ENCODE data around the gene TUBGCP3. TPM values are rescaled to one million over a fixed set of nuclear protein-coding genes. Genes with fewer than 3 reads are reported as not detected.
A peak's percentile ranks its signal among the peaks of the same experiment; 100 is the strongest.

TUBGCP3 gene
- 10 to 100 TPM; 43.0 to 57.9 (median 53.6) TPM for total RNA-seq
- 44.2 TPM for total RNA-seq (2013)

- Histone ChIP-seq H3K4me3 (ENCODE audit: low read length) (peak within 1 kb of the TSS; percentile 87), H3K27ac (ENCODE audit: low read length) (peak within 1 kb of the TSS; percentile 74), H3K36me3 (ENCODE audit: control insufficient read depth, insufficient read depth, low read length) (no peaks in the 10 kb centered on the region), H3K27me3 (ENCODE audit: control insufficient read depth, insufficient read depth, low read length) (no peaks in the 10 kb centered on the region), H3K4me1 (ENCODE audit: control insufficient read depth, insufficient read depth, low read length) (peaks cover 16% of the 10 kb centered on the region), H3K9me3 (ENCODE audit: control insufficient read depth, insufficient read depth, low read length) (no peaks in the 10 kb centered on the region)
- H3K27me3 Mint-ChIP-seq (ENCODE audit: low read depth in 2 of 2), result peaks cover 3 to 9% of the 10 kb centered on the region in 2 donors
- intact Hi-C loops (cut with micrococcal nuclease), result no loop called here
- TF ChIP-seq, protein P1, sequence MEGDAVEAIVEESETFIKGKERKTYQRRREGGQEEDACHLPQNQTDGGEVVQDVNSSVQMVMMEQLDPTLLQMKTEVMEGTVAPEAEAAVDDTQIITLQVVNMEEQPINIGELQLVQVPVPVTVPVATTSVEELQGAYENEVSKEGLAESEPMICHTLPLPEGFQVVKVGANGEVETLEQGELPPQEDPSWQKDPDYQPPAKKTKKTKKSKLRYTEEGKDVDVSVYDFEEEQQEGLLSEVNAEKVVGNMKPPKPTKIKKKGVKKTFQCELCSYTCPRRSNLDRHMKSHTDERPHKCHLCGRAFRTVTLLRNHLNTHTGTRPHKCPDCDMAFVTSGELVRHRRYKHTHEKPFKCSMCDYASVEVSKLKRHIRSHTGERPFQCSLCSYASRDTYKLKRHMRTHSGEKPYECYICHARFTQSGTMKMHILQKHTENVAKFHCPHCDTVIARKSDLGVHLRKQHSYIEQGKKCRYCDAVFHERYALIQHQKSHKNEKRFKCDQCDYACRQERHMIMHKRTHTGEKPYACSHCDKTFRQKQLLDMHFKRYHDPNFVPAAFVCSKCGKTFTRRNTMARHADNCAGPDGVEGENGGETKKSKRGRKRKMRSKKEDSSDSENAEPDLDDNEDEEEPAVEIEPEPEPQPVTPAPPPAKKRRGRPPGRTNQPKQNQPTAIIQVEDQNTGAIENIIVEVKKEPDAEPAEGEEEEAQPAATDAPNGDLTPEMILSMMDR (IDR thresholded peaks at IDR 0.05), result no peak
- ATAC-seq (peak; percentile 84 to 90 (median 90)), DNase-seq (peak; percentile 73 to 88)
- peak within 1 kb of the TSS; percentile 94 for H3K4me3 Mint-ChIP-seq
- no peaks in the 10 kb centered on the region for H3K36me3 Mint-ChIP-seq
- no peaks in the 10 kb centered on the region for H3K9me3 Mint-ChIP-seq
- WGBS (ENCODE audit: insufficient coverage), result under 1% methylated on average over 77 of the region's 77 CpGs
- peak within 1 kb of the TSS; percentile 93 to 96 for H3K27ac Mint-ChIP-seq
- H3K4me1 Mint-ChIP-seq, result peaks cover 30 to 39% of the 10 kb centered on the region in 2 donors
Observed at GRCh38 chr13:112587764-112588489, at the start of gene TUBGCP3. TSS of gene TUBGCP3 (minus strand) at chr13:112588153. CDS start at chr13:112587980, 173 bp downstream.

- no peak for DNase-seq
- H3K9me3 Mint-ChIP-seq, result no peaks in the 10 kb centered on the region
- WGBS (ENCODE audit: insufficient coverage), result 94% methylated on average over 27 of the region's 27 CpGs
- intact Hi-C loops (cut with micrococcal nuclease), result no loop called here
- Histone ChIP-seq H3K36me3 (ENCODE audit: control insufficient read depth, insufficient read depth, low read length) (no peaks in the 10 kb centered on the region), H3K9me3 (ENCODE audit: control insufficient read depth, insufficient read depth, low read length) (no peaks in the 10 kb centered on the region), H3K27ac (ENCODE audit: low read length) (no peak overlapping the region), H3K4me3 (ENCODE audit: low read length) (no peak overlapping the region), H3K27me3 (ENCODE audit: control insufficient read depth, insufficient read depth, low read length) (no peaks in the 10 kb centered on the region), H3K4me1 (ENCODE audit: control insufficient read depth, insufficient read depth, low read length) (peaks cover 5% of the 10 kb centered on the region)
- H3K27me3 Mint-ChIP-seq (ENCODE audit: low read depth in 2 of 2), result peaks cover 7 to 31% of the 10 kb centered on the region in 2 donors
- no peak for ATAC-seq
- H3K36me3 Mint-ChIP-seq, result no peaks in the 10 kb centered on the region
- no peak overlapping the region for H3K27ac Mint-ChIP-seq
- H3K4me1 Mint-ChIP-seq, result no peaks in the 10 kb centered on the region
- TF ChIP-seq, protein P1 (IDR thresholded peaks at IDR 0.05), result no peak
- H3K4me3 Mint-ChIP-seq, result no peak overlapping the region
Observed at GRCh38 chr13:112637017-112637801, 49.3 kb upstream of the TUBGCP3 start.

DNA sequence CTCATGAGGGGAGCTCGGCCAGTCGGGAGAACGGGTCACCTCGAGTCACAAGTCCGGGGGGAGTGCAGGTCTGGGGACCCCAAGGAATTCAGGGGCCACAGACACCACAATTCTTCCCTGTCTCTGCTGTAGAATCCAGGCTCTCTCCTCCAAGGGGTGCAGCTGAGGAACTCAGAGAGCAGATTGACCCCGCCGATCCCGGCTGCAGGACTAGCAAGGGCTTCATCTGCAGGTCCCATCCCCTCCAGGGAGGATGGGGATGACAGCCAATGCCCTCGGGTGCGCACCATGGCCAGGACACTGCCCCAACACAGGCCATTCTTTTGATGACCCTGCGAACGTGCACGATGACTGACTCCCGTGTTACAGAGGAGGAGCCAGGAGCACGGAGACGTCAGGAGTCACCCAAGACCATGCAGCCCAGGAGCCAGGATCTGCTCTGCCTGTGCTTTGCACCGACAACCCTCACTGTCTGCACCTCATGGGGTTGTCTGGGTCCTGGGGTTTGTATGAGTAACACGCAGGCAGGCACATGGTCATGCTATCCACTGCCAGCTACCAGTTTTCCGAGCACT, 48.5 kb upstream of the TUBGCP3 start:
- no peak overlapping the region for H3K4me3 Mint-ChIP-seq
- DNase-seq (no peak), ATAC-seq (no peak)
- no peaks in the 10 kb centered on the region for H3K36me3 Mint-ChIP-seq
- no peaks in the 10 kb centered on the region for H3K4me1 Mint-ChIP-seq
- H3K27ac Mint-ChIP-seq, result no peak overlapping the region
- WGBS (ENCODE audit: insufficient coverage), result 90% methylated on average over 19 of the region's 19 CpGs
- Histone ChIP-seq H3K27me3 (ENCODE audit: control insufficient read depth, insufficient read depth, low read length) (no peaks in the 10 kb centered on the region), H3K36me3 (ENCODE audit: control insufficient read depth, insufficient read depth, low read length) (no peaks in the 10 kb centered on the region), H3K27ac (ENCODE audit: low read length) (no peak overlapping the region), H3K4me3 (ENCODE audit: low read length) (no peak overlapping the region), H3K4me1 (ENCODE audit: control insufficient read depth, insufficient read depth, low read length) (peaks cover 5% of the 10 kb centered on the region), H3K9me3 (ENCODE audit: control insufficient read depth, insufficient read depth, low read length) (no peaks in the 10 kb centered on the region)
- no peaks in the 10 kb centered on the region for H3K9me3 Mint-ChIP-seq
- peaks cover 3 to 31% of the 10 kb centered on the region in 2 donors for H3K27me3 Mint-ChIP-seq (ENCODE audit: low read depth in 2 of 2)
- TF ChIP-seq, protein P1 (IDR thresholded peaks at IDR 0.05), result no peak
- intact Hi-C loops (cut with micrococcal nuclease), result no loop called here
